ENCODE results near the gene SCD5.

SCD5 gene

DNA sequence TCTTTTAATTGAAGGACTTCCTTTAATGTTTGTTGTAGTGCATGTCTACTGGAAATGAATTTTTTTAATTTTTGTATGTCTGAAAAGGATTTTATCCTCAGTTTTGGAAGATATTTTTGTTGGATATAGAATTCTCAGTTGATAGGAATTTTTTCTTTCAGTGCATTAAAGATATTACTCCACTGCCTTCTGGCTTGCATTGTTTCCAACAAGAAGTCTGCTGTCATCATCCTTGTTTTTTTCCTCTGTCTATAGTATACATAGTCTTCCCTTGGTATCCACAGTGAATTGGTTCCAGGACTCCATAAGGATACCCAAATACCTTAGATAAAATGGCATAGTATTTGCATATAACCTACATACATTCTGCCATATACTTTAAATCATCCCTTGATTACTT is 33.5 kb downstream of the SCD5 start:
- DNase-seq (ENCODE audit: low read depth in 2 of 2): no peak

DNA sequence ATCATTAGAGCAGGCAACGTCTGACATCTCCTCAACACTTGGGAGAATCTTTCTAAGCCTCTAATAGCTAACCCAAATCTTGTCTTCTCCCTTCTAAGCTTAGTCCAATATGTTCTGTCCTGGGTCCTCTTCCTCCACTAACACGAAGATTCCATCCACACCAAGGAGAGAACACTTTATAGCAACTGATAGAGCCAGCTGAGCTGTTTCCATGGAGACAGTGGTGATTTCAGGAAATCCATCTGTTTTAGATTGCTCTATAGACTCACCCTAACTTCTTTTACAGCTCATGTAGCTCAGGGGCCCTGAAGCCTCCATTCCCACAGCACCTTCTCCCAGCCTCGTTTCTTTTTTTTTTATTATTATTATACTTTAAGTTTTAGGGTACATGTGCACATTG is 37.4 kb downstream of the SCD5 start:
- DNase-seq (ENCODE audit: low read depth in 2 of 2): no peak

DNA sequence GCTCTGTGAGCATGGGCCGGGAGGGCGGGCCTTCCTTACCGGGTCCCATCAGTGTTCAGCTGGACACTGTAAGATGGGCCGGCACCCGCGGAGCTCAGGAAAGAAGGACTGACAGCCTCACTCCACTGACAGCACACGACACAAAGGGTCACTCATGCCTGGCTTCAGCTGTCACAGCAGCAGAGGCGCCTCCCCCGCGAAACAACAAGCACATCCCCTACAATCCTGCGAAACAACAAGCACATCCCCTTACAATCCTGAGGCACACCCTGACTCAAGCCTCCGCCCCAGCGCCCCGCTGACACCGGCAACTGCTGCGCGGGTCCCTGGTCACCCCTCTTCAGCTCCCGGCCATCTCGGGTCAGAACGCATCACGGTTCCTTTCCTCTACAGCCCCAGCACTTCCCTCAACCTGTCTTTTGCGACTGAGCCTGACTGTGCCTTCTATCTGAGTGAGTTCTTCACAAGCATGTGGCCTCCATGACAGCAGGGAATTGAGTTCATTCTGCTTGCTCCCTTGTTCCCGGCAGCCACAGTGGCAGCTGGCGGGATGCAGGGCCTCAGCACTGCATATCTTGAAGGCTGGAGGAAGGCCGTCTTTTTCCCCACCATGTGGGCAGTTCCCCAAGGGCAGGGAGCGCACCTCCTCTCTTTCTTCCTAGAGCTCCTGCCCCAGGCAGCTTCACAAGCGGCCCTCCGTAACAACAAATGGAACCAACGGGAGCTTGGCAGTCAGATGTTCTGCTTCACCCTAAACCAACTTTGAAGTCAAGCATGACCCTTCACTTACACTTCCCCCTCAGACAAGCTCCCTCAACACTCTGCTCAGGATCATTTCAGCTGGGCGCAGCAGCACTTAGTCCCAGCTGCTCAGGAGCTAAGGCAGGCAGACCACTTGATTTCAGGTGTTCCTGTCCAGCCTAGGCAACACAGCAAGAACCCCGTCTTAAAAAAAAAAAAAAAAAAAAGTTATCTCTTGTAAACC is 39.6 kb downstream of the SCD5 start:
- no peak for DNase-seq (ENCODE audit: low read depth in 2 of 2)

DNA sequence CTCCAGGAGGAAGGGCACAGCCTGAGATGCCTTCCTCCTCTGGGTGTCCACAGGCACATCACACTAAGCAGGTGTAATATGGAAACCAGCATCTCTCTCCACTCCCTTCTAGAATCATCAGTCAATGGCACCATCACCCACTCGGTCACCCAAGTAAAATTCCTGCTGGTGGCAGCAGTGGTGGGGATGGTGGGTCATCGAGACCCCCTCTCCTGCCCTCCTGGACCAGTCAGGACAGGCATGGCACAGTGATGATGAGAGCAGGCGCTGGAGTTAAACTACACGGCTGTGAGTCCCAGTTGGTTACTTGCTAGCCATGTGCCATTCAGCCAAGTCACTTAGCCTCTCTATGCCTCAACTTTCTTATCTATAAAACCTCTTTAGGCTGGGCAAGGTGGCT is 42.5 kb downstream of the SCD5 start:
- no peak for DNase-seq (ENCODE audit: low read depth in 2 of 2)

DNA sequence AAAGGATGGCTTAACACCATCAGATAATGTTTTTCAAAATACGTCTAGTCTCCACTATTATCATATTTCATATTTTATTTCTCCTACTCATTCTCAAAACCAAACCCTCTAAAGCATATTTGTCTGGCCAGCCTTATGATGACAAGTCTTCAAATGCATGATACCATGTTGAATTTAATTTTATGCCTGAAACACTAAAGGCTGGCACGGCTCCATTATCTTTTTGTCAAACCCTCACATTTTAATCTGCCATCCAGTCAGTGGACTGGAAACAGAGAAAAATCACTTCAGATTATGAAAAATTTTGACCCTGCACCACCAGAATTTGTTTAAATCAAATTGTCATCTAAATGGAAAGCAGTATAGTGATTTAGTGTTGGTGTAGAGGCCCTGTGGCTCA is 42.9 kb downstream of the SCD5 start:
- no peak for DNase-seq (ENCODE audit: low read depth in 2 of 2)

DNA sequence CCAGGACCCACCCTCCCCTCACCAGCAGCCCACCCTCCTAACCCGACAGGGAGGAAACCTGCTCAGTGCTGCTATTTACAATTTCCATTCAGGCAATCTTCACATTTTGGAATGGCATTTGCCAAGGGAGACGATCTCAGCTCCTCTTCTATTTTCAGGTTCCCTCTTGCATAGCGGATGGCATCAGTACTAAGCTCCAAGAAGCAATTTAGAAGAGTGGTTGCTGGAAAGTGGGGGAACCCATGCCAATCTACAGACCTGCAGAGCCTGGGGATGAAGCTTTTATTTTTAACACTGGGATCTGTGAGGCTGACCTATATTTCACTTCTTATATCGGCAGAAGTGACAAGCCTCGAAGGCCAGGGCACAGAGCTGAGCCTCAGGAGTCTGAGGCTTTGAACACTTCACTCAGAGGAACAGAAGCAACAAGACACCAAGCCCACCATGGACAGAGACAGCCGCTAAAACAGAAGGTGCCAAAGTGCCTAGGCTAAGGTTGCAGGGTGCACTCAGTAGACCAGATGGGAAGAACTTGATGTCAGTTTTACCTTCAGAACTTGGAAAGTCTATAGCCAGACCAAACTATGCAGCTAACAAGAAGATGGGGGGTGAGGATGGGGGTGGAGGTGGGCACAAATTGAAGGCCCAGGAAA is 44.0 kb downstream of the SCD5 start:
- no peak for DNase-seq (ENCODE audit: low read depth in 2 of 2)

DNA sequence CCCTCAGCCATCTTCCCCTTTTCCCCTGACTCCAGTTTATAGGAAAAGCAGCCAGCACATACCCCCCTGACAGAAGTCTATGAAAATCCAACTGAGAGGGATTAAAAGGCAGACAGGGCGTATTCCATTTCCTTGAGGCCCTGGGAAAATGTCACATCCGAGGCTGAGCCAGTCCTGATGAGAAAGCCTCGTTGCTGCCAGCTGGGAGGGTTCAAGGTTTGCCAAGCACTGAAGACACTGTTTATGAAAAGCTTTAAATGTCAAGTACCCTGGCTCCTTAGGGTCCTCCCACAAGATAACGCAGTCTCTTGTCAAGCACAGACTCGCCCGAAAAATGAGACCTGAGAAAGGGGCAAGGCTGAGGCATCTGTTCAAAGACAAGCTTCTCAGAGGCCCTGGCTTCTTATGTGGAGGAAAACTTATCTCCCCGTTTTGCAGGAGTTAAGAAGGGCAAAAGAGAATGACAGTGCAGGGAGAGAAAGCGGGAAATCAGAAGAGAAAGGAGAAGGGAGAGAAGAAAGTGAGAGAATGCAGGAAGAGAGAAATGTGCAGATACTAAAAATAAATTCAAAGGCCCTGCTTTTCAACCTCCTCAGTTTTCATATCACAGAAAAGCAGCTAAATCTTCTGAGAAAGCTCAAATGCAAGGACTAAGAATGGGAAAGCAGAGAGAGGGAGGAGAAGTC is 44.7 kb downstream of the SCD5 start:
- DNase-seq (ENCODE audit: low read depth in 2 of 2): no peak

DNA sequence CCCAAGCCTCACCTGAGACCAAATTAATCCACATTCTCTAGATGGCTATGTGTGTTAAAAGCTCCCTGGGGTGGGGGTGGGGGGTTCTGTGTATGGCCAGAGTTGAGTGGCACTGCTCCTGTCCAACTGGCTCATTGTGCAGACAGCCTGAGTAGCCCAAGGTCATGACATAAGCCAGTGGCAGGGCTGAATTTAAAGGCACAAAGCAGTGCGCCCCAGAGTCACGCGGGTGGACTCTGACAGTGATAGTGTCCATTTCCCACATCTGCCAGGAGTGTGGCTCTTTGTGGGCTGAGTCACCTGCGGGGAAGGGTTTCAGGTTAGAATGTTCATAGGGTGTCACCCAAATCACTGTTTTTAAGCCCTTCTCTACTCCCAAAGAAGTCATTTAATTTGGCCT is 45.4 kb downstream of the SCD5 start:
- no peak for DNase-seq (ENCODE audit: low read depth in 2 of 2)

DNA sequence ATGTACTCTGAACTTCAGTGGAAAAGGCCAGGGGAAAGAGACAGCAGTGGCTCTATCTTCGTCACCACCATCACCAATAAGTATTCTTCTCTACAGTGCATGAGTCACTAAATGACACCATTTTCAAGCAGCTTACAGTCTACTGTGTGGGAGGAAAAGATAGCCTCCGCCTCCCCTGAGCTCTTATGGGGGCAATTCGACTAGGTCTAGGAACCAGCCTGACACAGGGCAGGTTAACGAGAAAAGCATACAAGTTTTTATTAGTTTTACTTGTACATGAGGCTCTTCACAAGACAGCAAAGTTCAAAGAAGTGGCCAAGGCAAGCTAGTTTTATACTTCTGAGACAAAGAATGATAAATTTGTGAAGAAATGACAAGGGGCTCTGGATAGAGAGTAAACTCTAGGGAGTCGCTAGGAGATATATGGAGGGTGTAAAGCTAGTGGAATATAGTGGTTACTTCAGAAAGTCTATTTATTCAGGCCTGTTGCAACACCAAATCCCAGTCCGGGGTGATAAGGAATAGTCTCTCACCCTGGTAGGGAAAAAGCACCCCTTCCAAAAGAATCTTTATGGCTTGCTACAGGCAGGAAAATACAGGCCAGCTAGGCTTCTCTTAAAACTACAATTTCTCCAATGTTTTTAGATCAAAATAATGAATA is 49.7 kb downstream of the SCD5 start:
- no peak for DNase-seq (ENCODE audit: low read depth in 2 of 2)

DNA sequence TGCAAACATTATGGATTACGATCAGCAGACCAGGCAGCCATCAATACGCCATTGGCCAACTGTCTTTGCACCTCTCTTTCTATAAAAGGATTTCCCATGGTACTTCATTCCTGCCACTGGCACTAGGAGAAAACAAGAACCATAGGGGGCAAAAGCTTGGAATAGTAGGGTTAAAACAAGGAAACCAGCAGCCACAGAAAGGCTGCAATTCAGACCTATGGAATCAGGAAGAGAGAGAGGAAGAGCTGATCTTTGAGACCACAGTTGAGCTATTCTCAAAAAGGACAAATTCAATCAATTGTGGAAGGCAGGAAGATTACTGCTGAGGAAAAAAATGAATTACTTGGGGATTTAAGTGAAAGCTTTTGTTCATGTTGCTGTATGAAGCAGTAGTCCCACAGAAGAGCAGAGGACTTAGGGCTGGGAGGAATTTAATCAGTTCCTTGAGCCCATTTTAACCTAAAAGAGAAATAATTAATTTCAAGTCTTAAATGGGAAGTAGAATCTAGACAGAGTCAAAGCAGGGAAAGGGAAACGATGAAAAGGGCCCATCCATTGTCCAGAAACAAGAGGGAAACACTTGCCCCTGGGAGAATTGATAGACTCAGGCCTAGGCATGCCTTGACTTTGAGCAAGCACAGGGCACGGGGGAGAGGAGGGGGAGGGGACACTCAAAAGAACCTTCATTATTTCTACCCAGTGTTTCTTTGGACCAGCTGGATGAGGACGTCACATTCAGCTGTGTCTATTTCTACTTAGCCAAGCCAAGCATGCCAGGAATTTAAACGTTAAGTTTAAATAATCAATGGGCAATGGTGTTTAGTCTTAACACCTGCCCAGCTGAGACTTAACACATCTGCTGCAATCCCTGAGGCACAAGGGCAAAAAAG is 50.7 kb downstream of the SCD5 start:
- no peak for DNase-seq (ENCODE audit: low read depth in 2 of 2)

DNA sequence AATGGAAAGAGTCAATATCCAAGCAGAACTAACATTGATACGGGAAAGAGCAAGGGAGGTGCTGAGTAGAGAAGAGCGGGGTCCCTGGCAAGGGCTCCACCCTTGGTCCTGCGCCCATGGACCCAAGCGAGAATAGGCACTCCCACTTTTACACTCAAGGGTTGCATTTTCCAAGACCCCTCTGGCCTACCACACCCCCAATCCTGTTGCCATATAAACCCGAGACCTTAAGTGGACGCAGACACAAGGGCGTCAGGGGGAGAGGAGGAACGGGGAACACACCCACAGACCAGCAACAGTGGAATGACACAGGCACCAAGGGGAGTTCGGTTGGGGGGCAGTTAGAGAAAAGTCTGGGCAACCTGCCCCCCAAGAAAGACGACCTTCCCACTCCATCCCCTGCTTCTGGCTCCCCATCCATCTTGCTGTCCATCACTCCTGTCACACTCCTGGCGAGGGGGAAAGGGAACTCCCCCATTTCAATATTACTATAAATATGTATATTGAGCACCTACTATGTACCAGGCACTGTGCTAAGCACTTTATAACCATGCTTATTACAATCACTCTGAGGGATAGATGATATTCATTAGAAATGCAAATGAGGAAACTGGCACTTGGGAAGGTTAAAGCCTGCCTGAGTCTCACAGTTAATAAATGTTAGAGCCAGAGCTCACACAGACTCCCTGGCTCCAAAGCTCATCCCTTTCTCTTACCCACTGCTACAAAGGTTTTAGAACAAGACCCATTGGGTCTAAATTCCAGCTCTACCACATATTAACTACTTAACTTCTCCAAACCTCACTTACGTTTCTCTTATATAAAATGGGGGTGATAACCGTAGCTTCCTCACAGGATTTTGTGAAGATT is 51.7 kb downstream of the SCD5 start:
- no peak for DNase-seq (ENCODE audit: low read depth in 2 of 2)

DNA sequence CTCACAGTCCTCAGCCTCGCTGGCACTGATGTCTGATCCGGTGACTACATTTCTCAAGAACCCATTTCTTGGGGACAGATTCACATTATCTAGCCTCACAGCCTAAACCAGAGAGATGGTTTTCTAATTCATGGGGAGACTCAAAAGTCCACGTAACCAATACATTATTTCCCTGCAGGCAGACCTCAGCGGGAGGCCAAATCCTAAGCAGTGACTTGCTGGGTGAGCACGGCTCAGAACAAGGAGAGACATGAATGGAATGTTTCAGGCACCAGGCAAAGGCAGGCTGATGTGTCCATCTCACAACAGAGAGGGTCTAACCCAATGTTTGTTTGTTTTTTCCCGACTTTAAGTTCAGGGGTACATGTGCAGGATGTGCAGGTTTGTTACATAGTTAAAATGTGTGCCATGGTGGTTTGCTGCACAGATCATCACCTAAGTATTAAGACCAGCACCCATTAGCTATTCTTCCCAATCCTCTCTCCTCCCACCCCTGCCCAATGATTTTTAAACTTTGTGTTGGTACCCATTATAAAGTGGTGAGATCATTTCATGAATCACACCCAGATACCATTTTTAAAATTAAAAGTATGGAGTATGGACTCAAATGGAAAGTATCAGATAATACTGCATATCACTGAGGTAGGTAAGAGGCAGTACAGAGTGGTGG is 53.3 kb downstream of the SCD5 start:
- no peak for DNase-seq (ENCODE audit: low read depth in 2 of 2)

DNA sequence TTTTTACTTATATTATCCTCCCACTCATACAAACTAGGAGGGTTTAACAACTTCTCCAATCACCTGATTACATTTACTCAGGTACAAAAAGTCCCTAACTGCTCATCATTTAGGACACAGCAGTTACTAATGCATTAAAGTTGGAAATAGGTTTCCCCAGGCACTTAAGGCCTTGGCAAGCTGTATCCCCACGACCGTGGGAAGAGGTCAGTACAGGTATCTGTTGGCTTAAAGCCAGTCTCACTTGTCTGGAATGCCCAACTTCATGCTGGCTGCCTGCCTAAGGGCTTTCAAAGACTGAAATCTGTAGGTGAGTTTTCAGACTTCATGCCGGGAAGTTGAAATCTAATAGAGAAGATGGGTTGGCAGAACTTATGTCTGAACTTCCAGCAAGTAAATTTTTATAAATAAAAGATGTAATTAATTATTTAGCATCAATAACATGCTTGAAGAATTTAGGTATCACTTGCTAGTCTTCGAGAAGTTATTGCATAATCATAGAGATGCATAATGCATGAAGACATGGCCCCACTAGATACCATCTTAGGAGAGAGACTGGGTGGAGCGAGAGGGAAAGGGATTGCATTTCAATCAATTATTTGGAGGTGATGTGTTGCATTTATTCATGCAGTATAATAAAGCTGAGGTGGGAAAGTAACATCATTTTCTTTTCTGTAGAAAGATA is 54.2 kb downstream of the SCD5 start:
- DNase-seq (ENCODE audit: low read depth in 2 of 2): no peak

DNA sequence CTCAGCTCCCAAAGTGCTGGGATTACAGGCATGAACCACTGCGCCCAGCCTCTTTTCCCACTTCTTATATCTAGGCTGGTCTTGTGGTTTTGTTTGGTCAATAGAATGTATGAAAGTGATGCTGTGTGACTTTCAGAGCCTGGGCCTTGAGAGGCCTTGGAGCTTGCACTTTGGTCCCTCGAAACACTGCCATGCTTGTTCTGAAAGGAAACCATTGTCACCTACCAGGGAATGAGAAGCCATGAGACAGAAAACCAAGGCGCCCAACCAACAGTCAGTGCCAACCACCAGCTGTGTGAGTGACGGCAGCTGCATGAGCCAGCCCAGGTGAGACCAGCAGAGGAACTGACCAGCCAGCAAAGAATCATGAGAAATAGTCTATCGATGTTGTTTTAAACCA is 57.4 kb downstream of the SCD5 start:
- DNase-seq (ENCODE audit: low read depth in 2 of 2): no peak

DNA sequence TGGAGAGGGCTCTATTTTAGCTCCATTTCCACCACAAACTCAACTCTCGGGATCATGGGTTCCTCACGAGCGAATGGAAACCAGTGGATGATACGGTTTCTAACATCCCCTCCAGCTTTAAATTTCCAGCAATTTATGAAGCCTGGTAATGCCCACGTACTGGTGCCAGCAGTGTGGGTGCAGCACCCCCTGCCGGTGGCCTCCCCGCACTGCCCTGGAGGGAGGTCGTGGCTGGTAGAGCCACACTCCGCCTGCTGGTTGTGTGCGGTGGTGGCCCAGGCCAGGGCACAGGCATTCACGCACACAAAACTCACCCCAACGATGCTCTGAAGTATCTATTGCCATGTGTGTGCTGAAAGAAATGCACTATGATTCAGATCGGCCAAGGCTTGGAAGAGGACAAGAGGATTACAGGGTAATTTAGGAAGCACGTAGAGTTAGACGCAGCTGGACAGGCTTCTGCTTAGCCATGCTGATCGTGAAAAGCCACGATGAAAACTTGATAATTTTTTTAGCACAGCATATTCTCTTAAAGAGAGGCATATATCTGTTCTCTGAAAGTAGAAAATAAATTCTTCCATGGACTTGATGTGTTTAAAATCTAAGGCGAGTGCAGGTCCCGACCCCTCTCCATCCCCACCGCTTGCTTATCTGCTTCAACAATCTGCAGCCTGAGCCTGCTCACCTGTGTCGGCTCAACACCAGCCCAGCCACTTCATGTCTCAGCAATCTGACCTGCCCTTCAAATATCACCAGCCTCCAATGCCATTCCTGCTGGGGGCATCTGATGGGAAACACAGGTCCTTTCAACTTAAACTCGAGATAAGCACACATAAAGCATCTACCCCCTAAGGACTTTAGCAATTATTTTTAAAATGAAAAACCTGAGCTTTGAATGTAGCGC is 59.1 kb downstream of the SCD5 start:
- DNase-seq (ENCODE audit: low read depth in 2 of 2): peak; percentile 65 to 73

DNA sequence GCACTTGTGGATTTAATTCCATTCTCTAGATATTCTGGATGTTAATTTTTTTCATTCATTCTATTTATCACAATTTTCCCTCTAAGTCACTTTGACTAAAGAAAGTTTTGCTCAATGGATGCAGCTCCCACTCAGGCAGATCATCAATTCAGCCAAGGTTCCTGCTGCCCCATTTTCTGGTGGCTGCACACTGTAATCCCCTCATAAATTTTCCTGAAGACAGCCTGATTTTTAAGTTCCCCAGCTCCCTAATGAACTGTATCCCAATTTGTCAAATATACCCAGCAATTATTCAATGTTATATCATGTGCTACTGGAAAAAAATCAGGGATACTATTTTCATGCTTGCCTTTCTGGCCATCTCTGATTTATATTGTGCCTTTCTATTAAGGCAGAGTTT is 61.2 kb downstream of the SCD5 start:
- no peak for DNase-seq (ENCODE audit: low read depth in 2 of 2)

DNA sequence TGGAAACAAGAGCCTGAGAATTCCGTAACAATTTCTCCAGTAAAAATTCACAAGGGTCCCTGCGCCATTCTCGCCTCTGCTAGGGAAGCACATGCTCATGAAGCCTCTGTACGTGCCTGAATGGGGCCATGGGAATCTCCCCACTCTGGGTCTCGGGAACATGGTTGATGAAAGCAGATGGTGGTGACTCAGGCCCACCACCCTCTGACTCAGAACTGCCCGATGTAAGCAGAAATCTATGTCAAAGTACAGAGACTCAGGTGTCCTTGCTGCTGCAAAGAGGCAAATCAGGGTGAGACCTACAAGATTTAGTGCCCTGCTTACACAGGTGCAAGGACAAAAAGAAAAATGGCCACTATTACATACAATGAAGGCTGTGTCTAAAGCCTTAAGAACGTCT is 65.0 kb downstream of the SCD5 start:
- DNase-seq (ENCODE audit: low read depth in 2 of 2): no peak

DNA sequence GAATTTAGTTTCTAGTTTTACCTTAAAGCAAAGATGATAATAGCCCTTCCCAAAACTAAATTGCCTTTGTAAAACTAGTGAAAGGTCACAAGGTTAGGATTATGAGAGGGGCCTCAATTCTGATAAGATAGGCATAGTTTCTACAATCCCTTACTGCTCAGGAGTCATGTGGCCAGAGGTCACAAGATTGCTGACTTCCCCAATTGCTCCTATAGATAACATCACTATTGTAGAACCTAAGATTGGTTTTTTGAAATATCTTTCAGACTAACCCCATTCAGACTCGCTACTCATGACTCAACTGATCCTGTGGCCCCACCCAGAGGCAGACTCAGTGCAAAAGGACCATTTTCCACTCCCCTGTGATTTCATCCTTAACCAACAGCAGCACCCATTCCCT is 70.3 kb downstream of the SCD5 start:
- no peak for DNase-seq (ENCODE audit: low read depth in 2 of 2)

Data from activated CD4-positive, alpha-beta T cell treated with anti-CD3 and anti-CD28 coated beads for 24 hours (primary cell).